ENCODE results near the gene RTKN. TPM values are rescaled to one million over a fixed set of nuclear protein-coding genes. Genes with fewer than 3 reads are reported as not detected.

RTKN gene
- total RNA-seq, 1 donor from 2014 or later, result 72.1 TPM

DNA sequence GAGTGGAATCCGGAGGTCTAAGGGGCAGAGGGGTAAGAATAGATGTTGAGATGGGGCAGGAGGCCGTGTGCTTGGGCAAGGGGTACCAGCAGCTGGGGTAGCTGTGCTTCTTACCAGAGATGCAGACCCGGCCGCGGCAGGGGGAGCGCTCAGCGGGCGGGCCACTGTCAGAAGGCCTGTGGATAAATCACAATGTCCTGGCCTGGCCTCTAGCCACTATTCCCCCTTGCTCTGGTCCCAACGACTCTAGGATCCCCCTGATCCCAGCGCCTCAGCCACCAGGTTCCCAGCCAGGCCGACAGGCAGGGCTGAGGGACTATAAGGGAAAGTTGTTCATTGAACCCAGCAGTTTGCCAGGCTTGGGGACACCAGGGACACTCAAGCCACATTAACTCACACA lies 11.2 kb downstream of the RTKN start:
- Mint-ChIP-seq H3K4me1 (ENCODE audit: unreplicated experiment) (peaks cover 4% of the 10 kb centered on the region), H3K36me3 (peaks cover 8% of the 10 kb centered on the region), H3K27me3 (no peaks in the 10 kb centered on the region), H3K4me3 (no peak overlapping the region), H3K27ac (no peak overlapping the region), H3K9me3 (no peaks in the 10 kb centered on the region)
- no peak for DNase-seq (ENCODE audit: extremely low spot score, unreplicated experiment)
- TF ChIP-seq, protein P1, sequence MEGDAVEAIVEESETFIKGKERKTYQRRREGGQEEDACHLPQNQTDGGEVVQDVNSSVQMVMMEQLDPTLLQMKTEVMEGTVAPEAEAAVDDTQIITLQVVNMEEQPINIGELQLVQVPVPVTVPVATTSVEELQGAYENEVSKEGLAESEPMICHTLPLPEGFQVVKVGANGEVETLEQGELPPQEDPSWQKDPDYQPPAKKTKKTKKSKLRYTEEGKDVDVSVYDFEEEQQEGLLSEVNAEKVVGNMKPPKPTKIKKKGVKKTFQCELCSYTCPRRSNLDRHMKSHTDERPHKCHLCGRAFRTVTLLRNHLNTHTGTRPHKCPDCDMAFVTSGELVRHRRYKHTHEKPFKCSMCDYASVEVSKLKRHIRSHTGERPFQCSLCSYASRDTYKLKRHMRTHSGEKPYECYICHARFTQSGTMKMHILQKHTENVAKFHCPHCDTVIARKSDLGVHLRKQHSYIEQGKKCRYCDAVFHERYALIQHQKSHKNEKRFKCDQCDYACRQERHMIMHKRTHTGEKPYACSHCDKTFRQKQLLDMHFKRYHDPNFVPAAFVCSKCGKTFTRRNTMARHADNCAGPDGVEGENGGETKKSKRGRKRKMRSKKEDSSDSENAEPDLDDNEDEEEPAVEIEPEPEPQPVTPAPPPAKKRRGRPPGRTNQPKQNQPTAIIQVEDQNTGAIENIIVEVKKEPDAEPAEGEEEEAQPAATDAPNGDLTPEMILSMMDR (conservative IDR thresholded peaks at IDR 0.05), result no peak

DNA sequence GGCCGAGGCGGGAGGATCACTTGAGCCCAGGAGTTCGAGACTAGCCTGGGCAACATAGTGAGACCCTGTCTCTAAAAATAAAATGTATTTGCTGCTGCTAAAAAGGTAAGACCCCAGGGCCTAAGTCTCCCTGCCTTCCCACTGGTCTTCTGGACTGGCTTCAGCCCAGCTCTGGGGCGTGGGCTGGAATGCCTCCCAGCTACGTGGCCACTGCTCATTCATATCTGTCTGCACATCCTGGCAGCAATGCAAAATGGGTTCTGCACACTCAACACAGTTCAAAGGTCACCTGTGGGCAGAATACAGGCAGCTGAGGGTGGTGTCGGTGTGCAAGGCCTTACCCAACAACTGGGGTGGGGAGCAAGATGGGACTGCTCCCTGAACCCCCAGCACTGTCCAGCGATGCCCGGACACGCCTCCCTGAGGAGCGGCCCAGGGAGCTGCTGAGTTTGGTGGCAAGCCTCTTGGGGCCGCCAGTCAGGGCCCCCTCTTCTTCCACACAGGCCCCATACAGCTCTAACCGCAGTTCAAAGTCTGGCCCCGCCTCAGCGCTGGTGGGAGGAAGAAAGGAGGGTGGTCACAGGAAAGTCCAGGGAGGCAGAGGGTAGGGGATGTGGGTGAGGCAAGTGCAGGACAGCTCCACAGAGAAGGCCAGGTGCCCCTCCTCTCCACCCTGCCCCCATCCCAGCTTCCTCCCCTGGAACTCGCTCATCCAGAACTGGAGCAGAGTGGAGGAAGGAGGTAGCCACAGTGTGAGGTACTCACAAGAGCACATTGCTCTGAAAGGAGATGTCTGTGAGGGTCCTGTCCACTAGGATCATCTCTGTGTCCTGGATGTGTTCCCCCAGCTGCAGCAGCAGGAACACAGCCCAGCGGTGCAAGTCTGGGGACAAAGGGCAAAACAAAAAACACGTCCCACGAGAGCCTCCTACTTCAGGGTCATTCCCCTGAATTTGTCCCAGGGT lies 12.0 kb downstream of the RTKN start:
- Mint-ChIP-seq H3K4me3 (no peak overlapping the region), H3K27me3 (no peaks in the 10 kb centered on the region), H3K9me3 (no peaks in the 10 kb centered on the region), H3K4me1 (ENCODE audit: unreplicated experiment) (peaks cover 4% of the 10 kb centered on the region), H3K27ac (no peak overlapping the region), H3K36me3 (peaks cover 9% of the 10 kb centered on the region)
- TF ChIP-seq, protein P1 (conservative IDR thresholded peaks at IDR 0.05), result no peak
- no peak for DNase-seq (ENCODE audit: extremely low spot score, unreplicated experiment)

DNA sequence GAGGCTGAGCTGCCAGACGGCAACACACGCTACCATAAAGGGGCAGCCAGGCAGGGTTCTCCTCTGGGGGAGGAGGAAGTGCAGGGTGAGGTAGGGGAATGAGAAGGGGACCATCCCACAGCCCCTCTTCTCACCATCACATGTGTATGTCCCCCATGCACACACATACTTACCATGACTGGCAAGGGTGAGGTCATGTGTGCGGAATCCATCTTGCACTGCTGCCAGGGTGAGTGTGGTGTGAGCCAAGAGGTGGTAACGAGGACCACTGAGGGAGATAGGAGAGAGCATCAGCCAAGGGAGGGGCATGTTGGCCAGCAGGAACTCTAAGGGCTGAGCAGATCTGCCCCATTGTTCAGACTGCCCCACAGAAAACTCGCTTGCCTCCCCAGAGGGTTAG lies 13.1 kb downstream of the RTKN start:
- TF ChIP-seq, protein P1 (conservative IDR thresholded peaks at IDR 0.05), result no peak
- no peak for DNase-seq (ENCODE audit: extremely low spot score, unreplicated experiment)
- no peak overlapping the region for H3K4me3 Mint-ChIP-seq
- peaks cover 9% of the 10 kb centered on the region for H3K36me3 Mint-ChIP-seq
- H3K27me3 Mint-ChIP-seq, result no peaks in the 10 kb centered on the region
- H3K9me3 Mint-ChIP-seq, result no peaks in the 10 kb centered on the region
- H3K4me1 Mint-ChIP-seq (ENCODE audit: unreplicated experiment), result peaks cover 4% of the 10 kb centered on the region
- H3K27ac Mint-ChIP-seq, result no peak overlapping the region

DNA sequence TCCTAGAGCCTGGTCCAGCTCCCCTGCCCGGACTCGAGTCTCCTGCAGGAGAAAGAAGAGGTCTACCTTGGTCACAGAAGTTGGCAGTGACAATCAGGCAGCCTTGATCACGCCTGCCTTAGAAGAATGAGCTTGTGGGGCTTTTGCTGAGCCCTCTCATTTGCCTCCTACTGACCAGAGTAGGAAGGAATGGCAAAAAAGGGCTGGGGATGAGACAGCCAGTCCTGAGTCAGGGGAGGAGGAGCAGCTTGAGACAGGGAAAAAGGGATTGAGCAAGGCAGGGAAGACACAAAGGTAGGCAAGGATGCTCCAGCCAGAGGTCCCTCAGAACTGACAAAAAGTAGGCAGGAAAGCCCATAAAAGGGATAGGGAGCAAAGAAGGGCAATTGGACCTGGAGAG lies 14.2 kb downstream of the RTKN start:
- no peak overlapping the region for H3K4me3 Mint-ChIP-seq
- no peaks in the 10 kb centered on the region for H3K27me3 Mint-ChIP-seq
- H3K27ac Mint-ChIP-seq, result no peak overlapping the region
- peaks cover 9% of the 10 kb centered on the region for H3K36me3 Mint-ChIP-seq
- H3K9me3 Mint-ChIP-seq, result no peaks in the 10 kb centered on the region
- no peak for DNase-seq (ENCODE audit: extremely low spot score, unreplicated experiment)
- peaks cover 9% of the 10 kb centered on the region for H3K4me1 Mint-ChIP-seq (ENCODE audit: unreplicated experiment)
- TF ChIP-seq, protein P1 (conservative IDR thresholded peaks at IDR 0.05), result no peak

DNA sequence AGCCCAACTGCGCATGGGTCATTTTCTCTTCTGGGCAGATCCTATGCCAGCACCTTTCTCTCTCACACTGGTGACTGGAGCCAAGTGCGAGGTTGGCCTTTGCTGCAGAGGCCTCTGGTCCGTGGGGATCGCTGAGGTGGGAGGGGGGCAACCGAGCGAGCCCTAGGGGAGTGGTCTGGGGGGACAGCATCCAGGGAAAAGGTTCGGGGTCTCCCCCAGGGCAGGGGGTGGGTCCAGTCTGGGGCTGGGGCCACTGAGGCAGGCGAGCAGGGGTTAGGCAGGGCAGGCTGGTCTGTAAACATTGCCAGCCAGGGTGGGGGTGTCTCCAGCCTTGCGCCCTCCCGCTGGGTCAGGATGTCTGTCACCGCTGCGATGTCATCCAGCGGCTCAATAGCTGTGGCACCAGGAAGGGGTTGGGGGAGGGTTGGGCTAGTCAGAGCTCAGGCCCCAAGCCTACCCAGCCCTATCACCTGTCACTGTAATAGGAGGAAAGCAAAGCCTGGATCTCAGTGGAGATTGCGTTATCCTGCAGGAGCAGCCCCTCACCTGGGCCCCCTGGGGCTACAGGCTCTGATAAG lies 15.5 kb downstream of the RTKN start:
- Mint-ChIP-seq H3K4me3 (no peak overlapping the region), H3K9me3 (no peaks in the 10 kb centered on the region), H3K4me1 (ENCODE audit: unreplicated experiment) (peaks cover 10% of the 10 kb centered on the region), H3K27me3 (no peaks in the 10 kb centered on the region), H3K36me3 (peaks cover 9% of the 10 kb centered on the region), H3K27ac (no peak overlapping the region)
- TF ChIP-seq, protein P1 (conservative IDR thresholded peaks at IDR 0.05), result no peak
- no peak for DNase-seq (ENCODE audit: extremely low spot score, unreplicated experiment)

All from type B pancreatic cell (in vitro differentiated cells).